Measurements from ENCODE around the gene ALDH5A1.

Gene ALDH5A1

DNA sequence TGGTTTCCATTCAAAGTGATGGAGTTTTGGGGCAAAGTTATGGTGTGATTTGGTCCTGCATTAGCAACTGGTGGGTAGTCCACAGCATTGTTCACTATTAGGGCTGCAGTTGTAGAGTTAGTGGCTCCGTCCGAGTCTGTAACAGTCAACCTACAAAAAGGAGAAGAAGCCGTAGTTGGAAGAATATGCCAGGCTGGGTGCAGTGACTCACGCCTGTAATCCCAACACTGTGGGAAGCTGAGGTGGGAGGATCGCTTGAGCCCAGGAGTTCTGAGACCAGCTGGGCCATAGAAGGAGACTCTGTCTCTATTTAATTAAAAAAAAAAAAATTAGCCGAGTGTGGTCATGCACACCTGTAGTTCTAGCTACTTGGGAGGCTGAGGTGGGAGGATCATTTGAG is 81.7 kb downstream of the ALDH5A1 start:
- DNase-seq: no peak

DNA sequence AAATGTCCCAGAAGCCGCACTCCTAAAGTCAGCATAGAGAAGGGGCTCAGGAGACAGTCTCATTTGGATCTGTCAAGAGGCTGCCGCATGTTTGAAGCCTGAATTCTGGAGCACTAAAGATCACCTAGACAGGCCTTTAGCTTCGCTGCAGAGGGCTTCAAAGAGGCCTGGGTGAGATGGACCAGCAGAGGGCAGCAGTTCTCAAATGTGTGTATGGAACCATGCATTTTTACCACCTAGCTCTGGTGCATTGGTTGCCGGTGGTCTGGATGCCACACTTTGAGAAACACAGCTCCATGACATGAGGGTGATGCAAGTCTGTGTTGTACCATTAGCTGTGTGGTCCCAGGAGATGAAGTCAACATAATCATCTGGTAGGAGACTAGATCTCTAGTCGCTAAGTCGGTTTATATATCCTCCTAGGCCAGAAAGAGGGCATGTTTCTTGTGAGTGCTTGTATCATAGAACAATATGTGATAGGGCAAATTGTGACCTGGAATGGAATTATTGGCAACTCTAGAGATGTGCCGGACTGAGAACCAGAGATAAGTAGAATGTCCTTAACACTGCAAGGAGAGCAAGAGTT is 86.4 kb downstream of the ALDH5A1 start:
- peak; percentile 49 for DNase-seq

DNA sequence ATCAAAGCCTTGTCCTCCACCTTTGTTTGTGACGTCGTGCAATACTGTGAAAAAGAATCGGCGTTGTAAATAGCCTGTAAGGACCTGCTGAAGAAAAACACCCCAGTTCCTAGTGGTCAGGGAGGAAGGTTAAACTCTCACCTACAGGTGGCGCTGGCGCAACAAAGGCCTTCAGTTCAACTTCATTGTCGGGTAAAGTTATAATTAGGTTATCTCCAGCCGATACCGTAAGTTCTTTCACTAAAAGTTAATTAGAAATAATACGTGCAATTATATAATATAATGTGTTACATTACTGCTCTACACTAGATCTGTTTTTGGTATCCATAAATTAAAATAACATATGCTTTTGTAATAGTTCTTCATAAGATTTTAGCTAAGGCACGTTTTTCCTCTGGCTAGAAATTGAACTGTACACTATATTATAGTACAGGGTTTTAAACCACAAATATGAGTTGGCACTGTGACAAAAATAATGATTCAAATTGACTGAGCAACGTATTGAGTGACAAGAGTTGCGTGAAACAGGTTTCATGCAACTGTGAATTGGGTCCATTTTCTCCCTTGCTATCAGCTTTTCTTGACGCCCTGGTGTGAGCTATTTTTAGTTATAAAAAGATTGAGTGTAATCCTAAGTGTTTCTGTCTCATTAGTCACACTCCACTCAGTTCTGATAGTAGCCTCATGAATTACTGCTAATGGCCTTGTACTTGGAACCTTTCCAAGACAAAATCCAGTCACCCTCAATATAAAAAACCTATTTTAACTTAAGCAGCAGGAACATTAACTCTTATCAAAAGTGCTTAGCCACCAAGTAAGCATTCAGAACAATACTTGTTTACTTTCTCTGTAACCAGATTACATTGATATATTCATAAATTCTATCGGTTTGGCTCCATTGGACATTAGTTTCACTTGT is 89.0 kb downstream of the ALDH5A1 start:
- peak; percentile 96 for DNase-seq

DNA sequence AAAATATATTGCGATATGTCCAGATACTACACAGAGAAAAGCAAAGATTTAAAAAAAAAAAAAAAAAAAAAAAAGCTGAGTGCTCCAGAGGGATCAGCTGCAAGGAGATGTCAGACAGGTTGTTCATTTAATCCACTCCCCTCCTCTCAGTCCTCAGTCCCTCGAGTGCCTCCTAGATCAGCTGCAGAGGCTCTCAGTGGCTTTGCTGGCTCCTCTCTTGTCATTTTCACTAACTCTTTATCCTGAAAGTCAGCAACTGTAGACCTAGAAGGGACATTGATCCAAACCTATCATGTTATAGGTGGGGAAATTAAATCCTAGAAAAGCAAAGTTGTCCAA is 89.6 kb downstream of the ALDH5A1 start:
- peak; percentile 96 for DNase-seq

Measured in NCI-H2029 treated with DMSO at 0.1 percent for 48 hours (cell line).